Gastroesophageal sphincter (tissue), 4 donors: ENCODE data around the gene IL11RA. TPM values are rescaled to one million over a fixed set of nuclear protein-coding genes. Genes with fewer than 3 reads are reported as not detected.

Source experiments
- ATAC-seq: fragments of 150-250 bp; one replicate; pipeline ENCODE4 v1.9.1; 2016; ENCODE audit warnings: mild to moderate bottlenecking, moderate library complexity
- H3K27ac ChIP-seq, 4 donors: fragments of 200-600 bp; sonication (generic) in 3 of 4; 1 replicate in 3 of 4; 2 replicates in 1 of 4; pipeline ENCODE4 v1.5.1; 2016 to 2019
- H3K27me3 ChIP-seq: fragments of 200-600 bp; sonication (generic); one replicate; pipeline ENCODE4 v1.5.1; 2019
- H3K36me3 ChIP-seq, 2 donors: fragments of 200-600 bp; sonication (generic); one replicate each; pipeline ENCODE4 v1.5.1; 2019; ENCODE audit warnings: control low read depth in 1 of 2
- H3K4me1 ChIP-seq, 3 donors: fragments of 200-600 bp; sonication (generic); 1 replicate in 2 of 3; 2 replicates in 1 of 3; pipeline ENCODE4 v1.5.1; 2016 to 2019; ENCODE audit warnings: control low read depth in 2 of 3
- H3K4me3 ChIP-seq, 2 donors: fragments of 200-600 bp; sonication (generic); one replicate each; pipeline ENCODE4 v1.5.1; 2019; ENCODE audit warnings: mild to moderate bottlenecking in 1 of 2, moderate library complexity in 1 of 2
- H3K9me3 ChIP-seq, 3 donors: fragments of 200-600 bp; sonication (generic); one replicate each; pipeline ENCODE4 v1.5.1; 2017 to 2019; ENCODE audit warnings: control low read depth in 2 of 3
- CTCF ChIP-seq, 4 experiments: fragments of 200-600 bp in 2 of 4; fragments of 450-650 bp in 2 of 4; sonication (generic) in 1 of 4; IDR thresholded peaks; one replicate each; pipeline ENCODE4 v1.5.1; 2017 to 2019; ENCODE audit warnings: antibody characterized with exemption in 4 of 4, mild to moderate bottlenecking in 2 of 4, moderate library complexity in 2 of 4
- EP300 ChIP-seq: sonication (generic); formaldehyde crosslinking; IDR thresholded peaks from one replicate; pipeline ENCODE4 v1.6.1; 2017; ENCODE audit warnings: antibody characterized with exemption, mild to moderate bottlenecking
- POLR2A ChIP-seq, 2 donors: fragments of 450-650 bp; IDR thresholded peaks; one replicate each; pipeline ENCODE4 v1.6.1; 2017; ENCODE audit warnings: antibody characterized with exemption in 2 of 2, mild to moderate bottlenecking in 2 of 2, moderate library complexity in 1 of 2
- POLR2AphosphoS5 ChIP-seq: sonication (generic); formaldehyde crosslinking; IDR thresholded peaks from one replicate; pipeline ENCODE4 v1.6.1; 2017; ENCODE audit warnings: antibody characterized with exemption
- WGBS, 2 donors: methylation state at CpG; one replicate each; pipeline ENCODE4 v1.1.5; 2018; ENCODE audit warnings: low coverage in 1 of 2; 5-methylcytosine and 5-hydroxymethylcytosine counted together
- total RNA-seq, 4 donors: library from RNA; depleted of rRNA; stranded (reverse); fragments of >200 nt; gene quantifications; one replicate each; pipeline ENCODE4 v1.1.0, GENCODE V29; 2016

IL11RA gene
- total RNA-seq, 4 donors from 2014 or later = 31.8 to 80.2 (median 39.8) TPM

- H3K36me3 ChIP-seq = peaks cover 0 to 53% of the 10 kb centered on the region in 2 donors
- no peak overlapping the region for H3K27ac ChIP-seq
- no peaks in the 10 kb centered on the region for H3K27me3 ChIP-seq
- no peak overlapping the region for H3K4me3 ChIP-seq
- H3K4me1 ChIP-seq = peaks cover 0 to 48% (median 15%) of the 10 kb centered on the region in 3 donors
- no peaks in the 10 kb centered on the region for H3K9me3 ChIP-seq
- TF ChIP-seq EP300 = no peak
- TF ChIP-seq POLR2AphosphoS5 = no peak
- no peak for TF ChIP-seq POLR2A (IDR thresholded peaks at IDR 0.05)
- TF ChIP-seq CTCF (IDR thresholded peaks at IDR 0.05) = no peak
- WGBS, 2 donors = 90% methylated on average over 2 of the region's 2 CpGs; no CpG with 5 or more reads in 1 of the 2 donors
- ATAC-seq = no peak
Observed at GRCh38 chr9:34615132-34615531, 36.9 kb upstream of the IL11RA start.

- H3K4me3 ChIP-seq = peak within 1 kb of the TSS; percentile 62 to 91
- H3K4me1 ChIP-seq = peaks cover 0 to 40% (median 10%) of the 10 kb centered on the region in 3 donors
- WGBS, 2 donors = 10 to 60% methylated on average over 1 to 14 of the region's 43 CpGs
- H3K27me3 ChIP-seq = peaks cover 41% of the 10 kb centered on the region
- ATAC-seq = peak; percentile 99
- peaks cover 0 to 34% of the 10 kb centered on the region in 2 donors for H3K36me3 ChIP-seq
- H3K9me3 ChIP-seq = no peaks in the 10 kb centered on the region
- TF ChIP-seq CTCF (IDR thresholded peaks at IDR 0.05) = no peak
- TF ChIP-seq POLR2AphosphoS5 = peak; percentile 54
- no peak for TF ChIP-seq EP300
- TF ChIP-seq POLR2A (IDR thresholded peaks at IDR 0.05) = peak; percentile 27 to 53
- H3K27ac ChIP-seq = peak within 1 kb of the TSS in 3 of 4 donors; percentile 64 to 72 (median 71)
Observed at GRCh38 chr9:34620061-34620994, 31.7 kb upstream of the IL11RA start, which contains the start of gene DCTN3. DCTN3 (minus strand) TSS chr9:34620495; CDS start chr9:34620464, 31 bp downstream.

- H3K9me3 ChIP-seq = no peaks in the 10 kb centered on the region
- H3K4me3 ChIP-seq = peak overlapping the region in 1 of 2 donors; percentile 4
- 8 to 17% methylated on average over 1 to 11 of the region's 63 CpGs for WGBS, 2 donors
- H3K36me3 ChIP-seq = peaks cover 0 to under 1% of the 10 kb centered on the region in 2 donors
- no peak overlapping the region for H3K27ac ChIP-seq
- ATAC-seq = no peak
- TF ChIP-seq CTCF (IDR thresholded peaks at IDR 0.05) (no peak), POLR2A (IDR thresholded peaks at IDR 0.05) (no peak), POLR2AphosphoS5 (no peak), EP300 (no peak)
- H3K27me3 ChIP-seq = peaks cover 73% of the 10 kb centered on the region
- peaks cover 0 to 48% (median 14%) of the 10 kb centered on the region in 3 donors for H3K4me1 ChIP-seq
Observed at GRCh38 chr9:34623374-34624235, 28.4 kb upstream of the IL11RA start.

GRCh38 chr9:34624475-34625185, 27.4 kb upstream of the IL11RA start:
- no peak for TF ChIP-seq POLR2AphosphoS5
- TF ChIP-seq POLR2A (IDR thresholded peaks at IDR 0.05) = no peak
- TF ChIP-seq EP300 = no peak
- no peak for TF ChIP-seq CTCF (IDR thresholded peaks at IDR 0.05)
- peaks cover 0 to 47% (median 12%) of the 10 kb centered on the region in 3 donors for H3K4me1 ChIP-seq
- H3K36me3 ChIP-seq = no peaks in the 10 kb centered on the region
- H3K4me3 ChIP-seq = no peak overlapping the region
- no peak for ATAC-seq
- no peak overlapping the region for H3K27ac ChIP-seq
- peaks cover 84% of the 10 kb centered on the region for H3K27me3 ChIP-seq
- no peaks in the 10 kb centered on the region for H3K9me3 ChIP-seq
- 17 to 18% methylated on average over 3 to 7 of the region's 39 CpGs for WGBS, 2 donors
